T follicular helper cell (primary cell): ENCODE measurements around the gene CD47.
A peak's percentile ranks its signal among the peaks of the same experiment; 100 is the strongest.

Source experiments
- DNase-seq: peaks from one replicate; pipeline ENCODE4 v3.0.0-alpha.2; 2020; ENCODE audit warnings: low read depth
- total RNA-seq, 2 experiments: gene quantifications; one replicate each; lab custom pipeline; 2026; lab: John Stamatoyannopoulos, UW

CD47 gene
- total RNA-seq: 300 to 332 reads per million in 2 experiments

DNA sequence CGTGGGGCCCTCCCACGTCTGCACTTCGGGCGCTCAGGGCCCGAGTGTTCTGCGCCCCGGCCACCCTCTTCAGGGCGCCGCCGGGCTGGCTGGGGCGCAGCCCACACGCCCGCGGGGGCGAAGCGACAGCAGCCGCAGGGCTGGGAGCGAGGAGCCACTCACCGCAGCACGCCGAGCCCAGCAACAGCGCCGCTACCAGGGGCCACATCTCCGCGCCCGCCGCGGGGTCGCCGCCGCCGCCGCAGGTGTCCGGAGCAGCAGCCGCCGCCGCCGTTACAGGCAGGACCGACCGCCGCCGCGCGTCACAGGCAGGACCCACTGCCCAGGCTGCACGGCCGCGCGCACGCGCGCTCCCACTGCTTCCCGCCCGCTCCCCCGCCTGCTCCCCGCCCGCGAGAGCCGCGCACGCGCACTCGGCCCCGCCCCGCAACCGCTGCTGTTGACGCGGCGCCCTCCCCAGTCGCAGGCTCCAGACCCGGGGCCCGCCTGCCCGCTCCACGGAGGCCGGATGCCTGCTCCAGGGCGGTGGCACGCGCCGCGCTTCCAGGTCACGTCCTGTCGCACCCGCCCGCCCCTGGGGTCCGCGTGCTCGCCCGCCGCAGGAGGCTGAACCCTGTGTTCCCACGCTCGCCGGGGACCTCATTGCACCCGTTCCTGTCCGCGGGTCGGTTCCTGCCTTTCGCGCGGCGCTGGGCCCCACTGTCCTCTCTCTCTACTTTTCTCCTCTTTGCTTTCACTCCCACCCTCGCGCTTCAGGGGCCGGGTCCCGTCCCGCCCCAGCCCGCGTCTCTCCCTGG is at the start of gene CD47:
CD47 (minus strand) TSS at position 331 of the 797 bp plus-strand sequence; CDS start at position 208, 123 bp downstream.
- peak; percentile 92 for DNase-seq

DNA sequence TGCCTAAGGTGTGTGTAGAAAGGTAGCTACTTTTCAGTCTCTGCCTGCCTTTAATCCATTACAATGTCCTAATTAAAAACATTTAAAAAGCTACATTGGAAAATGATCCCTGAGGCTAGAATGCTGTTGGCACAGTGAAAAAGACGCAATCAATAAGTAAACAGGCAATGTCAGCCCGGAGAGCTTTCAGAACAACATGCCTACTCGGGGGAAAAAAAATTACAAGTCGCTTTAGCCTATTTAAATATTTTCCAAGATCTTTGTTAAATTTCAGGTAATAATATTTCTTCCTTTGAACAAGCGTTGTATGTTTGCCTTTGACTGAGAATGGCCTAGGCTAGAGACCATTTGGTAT is 46.6 kb upstream of the CD47 start:
- no peak for DNase-seq

GRCh38 chr3:108136561-108137459 is 46.0 kb upstream of the CD47 start:
- no peak for DNase-seq

DNA sequence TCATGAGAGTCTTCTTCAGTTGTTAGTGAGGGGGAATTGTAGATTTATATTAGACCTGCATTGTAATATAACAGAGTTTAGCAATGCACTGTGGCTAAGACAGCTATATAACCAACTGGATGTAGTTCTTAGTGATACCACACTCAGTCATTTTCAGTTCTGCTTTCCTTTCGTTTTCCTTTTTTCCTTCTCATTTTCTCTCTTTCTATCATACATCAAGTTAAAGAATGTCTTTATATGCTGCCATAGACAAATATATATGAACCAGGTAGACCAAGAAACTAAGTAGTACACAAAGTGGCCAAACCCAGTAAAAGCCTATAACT is 43.7 kb upstream of the CD47 start:
- DNase-seq: no peak

GRCh38 chr3:108133858-108134554 is 43.2 kb upstream of the CD47 start:
- DNase-seq: no peak

GRCh38 chr3:108133048-108133369 is 42.2 kb upstream of the CD47 start:
- no peak for DNase-seq

GRCh38 chr3:108131475-108132134 is 40.8 kb upstream of the CD47 start:
- no peak for DNase-seq

DNA sequence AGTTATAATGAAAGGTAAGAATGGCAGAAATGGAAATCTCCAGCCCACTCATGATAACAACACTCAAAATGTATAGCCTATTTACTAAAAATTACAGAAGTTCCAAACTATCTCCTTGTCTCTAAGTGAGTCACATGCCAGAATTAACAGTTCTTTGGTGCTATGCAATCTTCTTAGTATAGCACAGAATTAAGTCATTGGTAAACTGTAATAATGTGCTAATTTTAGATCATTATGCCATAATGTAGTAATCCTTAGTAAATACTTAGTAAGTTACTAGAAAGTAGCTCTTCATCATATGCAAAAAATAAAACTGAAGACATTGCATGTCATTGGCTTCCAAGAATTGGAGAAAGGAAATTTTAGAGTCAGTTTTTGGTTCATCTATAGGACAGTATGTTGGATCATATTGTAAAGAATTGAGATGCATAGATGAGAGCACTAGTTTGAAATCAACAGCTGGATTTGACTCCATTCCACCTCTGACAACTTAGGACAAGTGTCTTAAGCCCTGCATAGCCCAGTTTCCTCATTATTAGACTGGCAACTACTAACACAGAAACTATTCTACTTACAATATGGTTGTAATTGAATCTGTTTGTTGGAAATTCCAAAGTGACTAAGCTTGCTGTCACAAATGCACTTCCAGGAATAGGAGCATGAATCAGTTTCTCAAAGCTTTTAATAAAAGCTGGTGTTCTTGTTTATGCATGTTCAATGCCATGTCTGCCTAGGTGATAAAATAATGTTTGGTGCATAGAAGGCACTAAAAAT is 40.1 kb upstream of the CD47 start:
- DNase-seq: no peak

DNA sequence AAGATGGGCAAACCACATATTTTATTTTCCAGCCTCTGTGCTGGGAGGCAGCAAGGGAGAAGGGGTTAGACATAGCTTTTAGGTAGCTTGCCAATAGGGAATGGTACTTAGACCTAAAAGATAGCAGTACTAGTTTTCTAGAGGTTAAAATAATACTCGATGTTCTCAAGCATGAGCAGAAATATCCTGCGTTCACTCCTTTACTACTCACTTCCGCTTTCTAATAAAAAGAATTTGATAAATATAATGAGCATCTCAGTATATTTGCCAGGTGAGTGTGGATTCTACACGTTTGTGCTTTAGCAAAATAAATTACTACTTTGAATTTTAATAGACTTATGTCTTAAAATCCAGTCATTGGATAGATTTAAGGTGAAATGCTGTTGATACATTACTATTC is 39.4 kb upstream of the CD47 start:
- DNase-seq: no peak

GRCh38 chr3:108127301-108127988 is 36.6 kb upstream of the CD47 start:
- peak; percentile 34 for DNase-seq

GRCh38 chr3:108126348-108126747 is 35.5 kb upstream of the CD47 start:
- DNase-seq: no peak

DNA sequence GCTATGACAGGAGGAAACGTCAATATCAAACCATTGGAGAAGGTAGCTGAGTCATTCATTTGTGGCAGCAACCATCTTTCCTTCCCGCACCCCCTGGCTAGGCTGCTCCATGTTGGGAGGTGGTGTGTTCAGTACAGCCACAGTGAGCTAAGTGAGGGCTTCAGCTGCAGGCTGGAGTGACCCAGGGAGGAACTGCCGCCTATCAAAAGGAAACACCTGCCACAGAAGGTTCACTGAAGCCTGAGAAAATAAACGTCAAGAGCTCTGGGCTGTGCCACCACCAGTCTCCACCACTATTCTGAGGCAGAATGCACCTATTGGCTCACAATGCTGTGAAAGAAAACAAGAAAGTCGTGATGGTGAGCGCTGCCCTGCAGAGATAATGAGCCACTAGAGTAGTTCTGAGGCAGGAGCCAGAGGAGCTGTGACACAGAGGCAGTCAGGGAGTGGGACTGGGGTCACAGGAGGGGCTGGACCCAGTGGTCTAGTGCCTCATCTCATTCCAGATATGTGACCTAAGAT is 34.8 kb upstream of the CD47 start:
- peak; percentile 56 for DNase-seq

DNA sequence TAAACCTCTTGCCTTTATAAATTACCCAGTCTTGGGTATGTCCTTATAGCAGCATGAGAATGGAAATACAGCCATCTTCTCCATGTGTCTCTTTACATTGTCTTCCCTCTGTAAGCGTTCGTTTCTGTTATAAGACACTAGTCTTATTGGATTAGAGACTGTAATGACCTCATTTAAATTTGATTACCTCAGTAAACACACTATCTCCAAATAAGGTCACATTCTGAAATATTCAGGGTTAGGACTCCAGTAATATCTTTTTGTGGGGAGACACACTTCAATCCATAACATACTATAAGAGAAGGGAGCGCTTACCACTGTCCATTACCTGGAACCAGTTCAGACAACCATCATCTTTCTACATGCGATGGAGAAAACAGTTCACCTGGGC is 34.3 kb upstream of the CD47 start:
- DNase-seq: no peak

DNA sequence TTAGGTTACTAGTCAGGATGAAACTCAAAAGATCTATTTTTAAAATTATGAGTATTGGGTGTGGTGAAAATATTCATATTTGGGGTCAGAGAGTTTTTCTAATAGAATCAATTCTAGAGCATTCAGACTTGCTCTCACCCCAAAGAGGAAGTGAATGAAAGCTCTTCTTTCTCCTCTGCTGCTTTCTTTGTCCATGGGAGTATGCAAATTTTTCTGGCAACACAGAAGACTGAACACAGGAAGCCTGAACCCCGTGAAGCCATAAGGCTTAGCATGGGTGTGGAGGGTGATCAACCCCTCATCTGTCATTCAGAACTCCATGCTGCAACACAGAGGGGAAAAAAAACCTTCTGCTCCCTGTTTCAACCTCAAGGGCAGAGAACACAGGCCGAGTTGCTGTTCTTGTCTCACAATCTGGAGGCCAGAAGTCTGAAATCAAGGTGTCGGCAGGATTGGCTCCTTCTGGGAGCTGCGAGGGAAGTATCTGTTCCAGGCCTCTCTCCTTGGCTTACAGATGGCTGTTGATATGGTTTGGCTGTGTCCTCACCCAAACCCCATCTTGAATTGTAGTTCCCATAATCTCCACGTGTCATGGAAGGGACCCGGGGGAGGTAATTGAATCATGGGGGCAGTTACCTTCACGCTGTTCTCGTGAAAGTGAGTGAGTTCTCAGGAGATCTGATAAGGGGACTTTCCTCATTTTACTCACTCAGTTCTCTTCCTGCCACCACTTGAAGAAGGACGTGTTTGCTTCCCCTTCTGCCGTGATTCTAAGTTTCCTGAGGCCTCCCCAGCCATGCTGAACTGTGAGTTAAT is 33.7 kb upstream of the CD47 start:
- DNase-seq: peak; percentile 46

- no peak for DNase-seq
Measured at GRCh38 chr3:108123326-108123725, 32.5 kb upstream of the CD47 start.

DNA sequence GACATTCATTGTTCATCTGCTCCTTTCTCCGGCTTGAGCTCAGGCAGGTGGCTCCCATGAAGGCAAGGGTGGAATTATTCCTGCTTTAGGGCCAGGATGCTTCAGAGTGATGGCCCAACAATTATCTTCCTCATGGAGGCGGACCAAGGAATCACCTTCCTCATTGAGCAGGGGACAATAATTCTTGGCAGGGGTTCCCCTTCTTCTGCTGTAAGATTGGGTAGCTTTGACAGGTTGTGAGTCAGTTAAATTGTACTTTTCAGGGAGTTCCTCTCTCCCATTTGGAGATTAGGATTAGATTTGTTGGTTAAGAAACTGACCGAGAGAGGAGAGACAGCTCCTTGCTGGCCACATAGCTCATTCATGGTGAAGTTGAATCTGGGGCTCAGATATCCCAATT is 31.4 kb upstream of the CD47 start:
- DNase-seq: no peak

GRCh38 chr3:108119398-108120104 is 28.7 kb upstream of the CD47 start:
- no peak for DNase-seq

GRCh38 chr3:108118038-108118768 is 27.4 kb upstream of the CD47 start:
- DNase-seq: no peak
